ENCODE data around the gene L3MBTL4.

- no peak for TF ChIP-seq EZH2 (IDR thresholded peaks at IDR 0.05)
- no peak for TF ChIP-seq CTCF (IDR thresholded peaks at IDR 0.05)
- TF ChIP-seq EZH2phosphoT487 (IDR thresholded peaks at IDR 0.05): no peak
Measured at GRCh38 chr18:6146307-6146661, 268.4 kb downstream of the L3MBTL4 start.

Data from neural progenitor cell (in vitro differentiated cells).